ENCODE measurements around the gene NGB.

The NGB gene

DNA sequence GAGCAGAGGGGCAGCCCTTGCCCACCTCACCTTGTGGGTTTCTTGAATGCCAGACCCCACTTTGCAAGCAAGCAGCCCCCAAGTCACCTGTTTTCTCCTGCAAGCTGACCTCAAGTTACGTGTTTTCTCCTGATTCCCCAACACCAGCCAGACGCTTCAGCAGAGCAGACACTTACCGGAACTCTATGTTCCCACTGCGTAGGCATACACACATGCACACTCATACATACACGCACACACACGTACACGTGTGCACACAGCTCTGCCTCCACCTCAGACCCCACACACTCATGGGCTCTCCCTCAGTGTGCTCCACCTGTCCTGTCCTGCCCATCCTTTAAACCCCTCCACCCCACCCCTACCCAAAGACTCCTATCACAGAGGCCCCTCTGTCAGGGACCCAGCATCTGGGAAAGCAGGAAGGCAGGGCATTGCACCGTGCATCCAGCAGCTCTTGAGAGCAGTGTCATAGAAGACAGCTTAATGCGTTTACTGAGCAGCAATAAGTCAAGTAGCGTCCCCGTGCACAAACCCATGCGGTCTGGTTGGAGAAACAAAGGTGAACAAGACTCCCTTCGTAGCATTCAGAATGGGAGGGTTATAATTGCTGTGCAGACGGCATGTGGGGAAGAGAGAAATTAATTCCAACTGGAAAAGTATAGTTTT is 45.0 kb downstream of the NGB start:
- DNase-seq, result no peak

GRCh38 chr14:77225254-77225653 is 45.8 kb downstream of the NGB start:
- DNase-seq, result no peak

DNA sequence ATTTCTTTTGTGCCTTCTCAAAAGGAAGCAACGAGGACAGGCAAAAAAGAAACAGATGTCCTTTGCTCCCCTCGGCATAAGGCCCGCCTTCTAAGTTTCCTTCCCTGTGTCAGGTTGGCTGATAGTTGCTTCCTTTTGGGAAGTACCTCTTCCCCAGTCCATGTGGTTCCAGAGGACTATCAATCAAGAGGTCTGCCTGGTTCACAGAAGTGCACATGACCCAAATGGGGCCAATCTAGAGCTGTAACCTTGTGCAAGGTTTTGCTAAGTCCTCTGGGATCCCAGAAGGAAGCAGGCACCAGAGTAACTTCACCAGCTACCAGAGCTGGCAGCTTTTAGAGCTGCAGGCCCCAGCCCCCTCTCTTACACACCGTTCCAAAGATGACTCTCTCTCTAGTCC is 46.8 kb downstream of the NGB start:
- no peak for DNase-seq

- no peak for DNase-seq
Observed at GRCh38 chr14:77222546-77223225, 48.3 kb downstream of the NGB start.

DNA sequence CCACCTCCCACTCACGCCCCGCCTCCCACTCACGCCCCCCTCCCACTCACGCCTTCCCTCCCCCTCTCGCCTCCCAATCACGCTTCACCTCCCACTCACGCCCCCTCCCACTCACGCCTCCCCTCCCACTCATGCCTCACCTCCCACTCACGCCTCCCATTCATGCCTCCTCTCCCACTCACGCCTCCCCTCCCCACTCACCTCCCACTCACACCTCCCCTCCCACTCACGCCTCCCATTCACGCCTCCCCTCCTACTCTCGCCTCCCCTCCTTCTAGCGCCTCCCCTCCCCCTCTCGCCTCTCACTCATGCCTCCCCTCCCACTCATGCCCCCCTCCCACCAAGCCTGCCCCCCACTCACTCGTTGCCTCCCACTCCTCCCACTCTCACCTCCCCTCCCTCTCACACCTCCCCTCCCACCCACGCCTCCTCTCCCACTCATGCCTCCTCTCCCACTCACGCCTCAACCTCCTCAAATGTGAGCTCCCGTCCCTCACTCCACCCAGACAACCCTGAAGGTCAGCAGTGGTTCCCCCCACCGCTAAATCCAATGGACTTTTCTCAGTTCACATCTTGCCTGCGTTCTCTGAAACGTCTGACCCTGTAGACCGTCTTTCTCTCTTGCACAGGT is 49.6 kb downstream of the NGB start:
- no peak for DNase-seq

- no peak for DNase-seq
Observed at GRCh38 chr14:77220246-77221017, 50.6 kb downstream of the NGB start.

- DNase-seq, result peak; percentile 54
Observed at GRCh38 chr14:77219591-77219990, 51.4 kb downstream of the NGB start.

DNA sequence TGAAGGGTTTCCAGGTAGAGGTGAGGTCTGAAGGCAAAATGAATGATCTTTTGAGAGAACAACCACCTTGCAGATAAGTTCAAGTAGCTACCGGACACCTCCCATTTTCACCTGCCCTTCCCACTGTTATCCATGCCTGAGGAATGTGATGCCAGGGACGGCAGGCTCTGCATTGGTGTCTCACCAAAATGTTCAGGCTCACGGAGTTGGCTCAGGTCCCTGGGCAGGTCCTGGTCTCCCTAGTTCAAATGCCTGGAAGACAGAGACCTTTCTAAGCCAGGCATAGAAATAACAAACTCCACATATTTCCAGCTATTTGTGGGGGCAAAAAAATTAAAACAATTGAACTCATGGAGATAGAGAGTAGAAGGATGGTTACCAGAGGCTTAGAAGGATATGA is 53.5 kb downstream of the NGB start:
- no peak for DNase-seq

All from NCI-H1105 (cell line).